HCT116 (cell line): ENCODE measurements around the gene KIAA1614. TPM values are rescaled to one million over a fixed set of nuclear protein-coding genes. Genes with fewer than 3 reads are reported as not detected.

Experiments used
- ATAC-seq: fragments of 200-7000 bp; cut with Tn5 transposase; 2 replicates; pipeline ENCODE4 v1.9.1; 2020; ENCODE audit warnings: mild to moderate bottlenecking, moderate library complexity
- BruUV-seq: library from RNA; stranded (reverse); fragments of 400-500 nt; replicated peaks from 2 replicates; lab custom pipeline; 2021; lab: Mats Ljungman, UMichigan
- CTCF ChIA-PET: fragments of 300-600 bp; sonication (Branson Sonifier 250); formaldehyde crosslinking; loops from one replicate; lab custom pipeline; 2021; ENCODE audit warnings: antibody characterized with exemption; lab: Charles Lee
- POLR2A ChIA-PET: fragments of 300-600, 350-600 bp; sonication (Branson Sonifier 250); formaldehyde crosslinking; loops from one replicate; lab custom pipeline; 2021; ENCODE audit warnings: antibody characterized with exemption; lab: Charles Lee
- RAD21 ChIA-PET, 2 experiments: fragments of 300-600 bp; sonication (Branson Sonifier 250); formaldehyde crosslinking; loops; one replicate each; lab custom pipeline; 2023; ENCODE audit warnings: low total read pairs in 2 of 2; ENCODE audit not compliant: uncharacterized antibody in 2 of 2, unreplicated experiment in 2 of 2, low non-redundant PET in 1 of 2; lab: Charles Lee
- DNase-seq: peaks from one replicate; pipeline ENCODE4 v3.0.0-alpha.2; 2010; ENCODE audit warnings: low read depth, low spot score
- H2AFZ ChIP-seq: fragments of 200-600 bp; shearing (Covaris generic), sonication (generic); 2 replicates; pipeline ENCODE4 v1.6.1; 2017; ENCODE audit warnings: low read depth, mixed run types, mixed read lengths, antibody characterized with exemption, low read length; ENCODE audit not compliant: poor library complexity, severe bottlenecking
- H3K27ac ChIP-seq: 2 replicates; pipeline ENCODE4 v1.5.1; 2012; ENCODE audit warnings: low read depth, low read length
- H3K27me3 ChIP-seq: fragments of 200-600 bp; sonication (generic); 2 replicates; pipeline ENCODE4 v1.6.1; 2016; ENCODE audit warnings: mixed run types, low read length, mixed read lengths; ENCODE audit not compliant: insufficient read depth
- H3K36me3 ChIP-seq, 2 experiments: fragments of 200-500 bp in 1 of 2; fragments of 200-600 bp in 1 of 2; sonication (Bioruptor generic) in 1 of 2; sonication (generic) in 1 of 2; 2 replicates each; pipeline versions ENCODE4 v1.5.1 to v1.6.1; 2014 to 2016; ENCODE audit warnings: low read length in 2 of 2, inconsistent platforms in 1 of 2, mixed read lengths in 1 of 2, mixed run types in 1 of 2; ENCODE audit not compliant: insufficient read depth in 2 of 2, control insufficient read depth in 1 of 2
- H3K4me1 ChIP-seq, 2 experiments: fragments of 200-600 bp in 1 of 2; sonication (generic) in 1 of 2; 2 replicates each; pipeline versions ENCODE4 v1.5.1 to v1.6.1; 2012 to 2017; ENCODE audit warnings: low read length in 2 of 2, inconsistent platforms in 1 of 2, mild to moderate bottlenecking in 1 of 2, mixed read lengths in 1 of 2, mixed run types in 1 of 2, moderate library complexity in 1 of 2; ENCODE audit not compliant: insufficient read depth in 2 of 2, control insufficient read depth in 1 of 2
- H3K4me2 ChIP-seq: fragments of 200-600 bp; sonication (generic); 2 replicates; pipeline ENCODE4 v1.6.1; 2017; ENCODE audit warnings: mixed run types, low read length, mixed read lengths
- H3K4me3 ChIP-seq, 2 experiments: fragments of 200-600 bp in 1 of 2; sonication (generic) in 1 of 2; replicated peaks in 1 of 2; 2 replicates each; pipeline ENCODE4 v1.5.1; 2011 to 2016; ENCODE audit warnings: low read length in 2 of 2, control low read depth in 1 of 2, low read depth in 1 of 2, mild to moderate bottlenecking in 1 of 2, mixed read lengths in 1 of 2, mixed run types in 1 of 2
- H3K79me2 ChIP-seq: fragments of 200-600 bp; sonication (generic); 2 replicates; pipeline ENCODE4 v1.6.1; 2017; ENCODE audit warnings: mild to moderate bottlenecking, mixed run types, low read length, moderate library complexity, mixed read lengths; ENCODE audit not compliant: insufficient read depth
- H3K9ac ChIP-seq: fragments of 200-600 bp; sonication (generic); 2 replicates; pipeline ENCODE4 v1.6.1; 2016; ENCODE audit warnings: low read length, mixed read lengths
- H3K9me2 ChIP-seq: fragments of 200-600 bp; sonication (generic), shearing (Covaris generic); 2 replicates; pipeline ENCODE4 v1.6.1; 2017; ENCODE audit warnings: mixed run types, mild to moderate bottlenecking, moderate library complexity; ENCODE audit not compliant: insufficient read depth
- H3K9me3 ChIP-seq, 2 experiments: fragments of 200-500 bp in 1 of 2; fragments of 200-600 bp in 1 of 2; sonication (Bioruptor generic) in 1 of 2; sonication (generic) in 1 of 2; 2 replicates each; pipeline ENCODE4 v1.6.1; 2014 to 2017; ENCODE audit warnings: low read length in 2 of 2, mixed read lengths in 2 of 2, inconsistent platforms in 1 of 2, low read depth in 1 of 2, mild to moderate bottlenecking in 1 of 2, mixed run types in 1 of 2, moderate library complexity in 1 of 2; ENCODE audit not compliant: control insufficient read depth in 1 of 2, insufficient read depth in 1 of 2
- H4K20me1 ChIP-seq: fragments of 200-600 bp; sonication (generic), shearing (Covaris generic); 2 replicates; pipeline ENCODE4 v1.6.1; 2017; ENCODE audit warnings: mixed run types, mild to moderate bottlenecking, moderate library complexity; ENCODE audit not compliant: insufficient read depth
- CBX3 ChIP-seq: IDR thresholded peaks from 2 replicates; pipeline ENCODE4 v1.6.1; 2012; ENCODE audit warnings: low read depth
- CTCF ChIP-seq, 3 experiments: fragments of 200-600 bp in 1 of 3; sonication (generic) in 1 of 3; IDR thresholded peaks in 2 of 3; conservative IDR thresholded peaks in 1 of 3; 2 replicates each; pipeline ENCODE4 v1.5.1; 2012 to 2017; ENCODE audit warnings: low read depth in 2 of 3, low read length in 2 of 3, antibody characterized with exemption in 1 of 3, borderline replicate concordance in 1 of 3, control low read depth in 1 of 3, mild to moderate bottlenecking in 1 of 3, mixed read lengths in 1 of 3, mixed run types in 1 of 3, moderate library complexity in 1 of 3; ENCODE audit not compliant: insufficient read depth in 1 of 3
- EGR1 ChIP-seq: IDR thresholded peaks from 2 replicates; pipeline ENCODE4 v1.6.1; 2012; ENCODE audit warnings: low read depth
- JUND ChIP-seq: IDR thresholded peaks from 2 replicates; pipeline ENCODE4 v1.6.1; 2012
- MAX ChIP-seq: IDR thresholded peaks from 2 replicates; pipeline ENCODE4 v1.6.1; 2012
- RAD21 ChIP-seq: IDR thresholded peaks from 2 replicates; pipeline ENCODE4 v1.6.1; 2012; ENCODE audit warnings: low read depth, mild to moderate bottlenecking
- REST ChIP-seq: IDR thresholded peaks from 2 replicates; pipeline ENCODE4 v1.6.1; 2012; ENCODE audit warnings: low read depth
- SIN3A ChIP-seq: IDR thresholded peaks from 2 replicates; pipeline ENCODE4 v1.6.1; 2012; ENCODE audit warnings: low read depth
- TCF7L2 ChIP-seq: IDR thresholded peaks from 2 replicates; pipeline ENCODE4 v1.7.0; 2011; ENCODE audit warnings: borderline replicate concordance, inconsistent platforms; ENCODE audit not compliant: insufficient read depth, insufficient read length; ENCODE audit errors: extremely low read depth
- YY1 ChIP-seq: IDR thresholded peaks from 2 replicates; pipeline ENCODE4 v1.6.1; 2011; ENCODE audit warnings: low read length, low read depth, moderate library complexity, mild to moderate bottlenecking; ENCODE audit not compliant: insufficient replicate concordance; ENCODE audit errors: extremely low read depth
- ZFX ChIP-seq: fragments of 450-650 bp; IDR thresholded peaks from 2 replicates; pipeline ENCODE4 v1.6.1; 2017
- intact Hi-C: fragments of 100-400 bp; cut with micrococcal nuclease; formaldehyde crosslinking; loops from 2 replicates; pipeline ENCODE4 v1.10.0; 2022
- total RNA-seq: library from RNA; stranded (reverse); gene quantifications from one replicate; pipeline ENCODE4 v1.2.1, GENCODE V29; 2021; ENCODE audit not compliant: unreplicated experiment

KIAA1614 gene
- total RNA-seq, 1 experiment from 2014 or later: 0.25 TPM

GRCh38 chr1:180961622-180962021 is 48.9 kb downstream of the KIAA1614 start:
- Histone ChIP-seq H3K27ac (no peak overlapping the region), H4K20me1 (no peaks in the 10 kb centered on the region), H3K4me2 (no peak overlapping the region), H2AFZ (no peak overlapping the region), H3K9ac (no peak overlapping the region), H3K4me3 (no peak overlapping the region), H3K4me1 (no peaks in the 10 kb centered on the region), H3K79me2 (no peaks in the 10 kb centered on the region), H3K9me3 (no peaks in the 10 kb centered on the region)
- ChIA-PET CTCF (no interaction called here), RAD21 (no interaction called here), POLR2A (no interaction called here)
- intact Hi-C loops: no loop called here
- ATAC-seq: no peak
- BruUV-seq: no TSS peak
- DNase-seq: no peak
- TF ChIP-seq YY1 (no peak), JUND (no peak), CTCF (IDR thresholded peaks at IDR 0.05 in 2 of 3, conservative IDR thresholded peaks at IDR 0.05 in 1 of 3; ENCODE audit: borderline replicate concordance in 1 of 3, insufficient read depth in 1 of 3, low read depth in 2 of 3, low read length in 2 of 3) (no peak), MAX (no peak), SIN3A (no peak), ZFX (no peak), CBX3 (no peak), RAD21 (no peak), EGR1 (no peak), REST (no peak), TCF7L2 (no peak)
- TF ChIP-seq, all 23 proteins: peak for 0
- Histone ChIP-seq H3K36me3 (no peaks in the 10 kb centered on the region), H3K27me3 (no peaks in the 10 kb centered on the region), H3K9me2 (no peaks in the 10 kb centered on the region)
